Activated CD8-positive, alpha-beta memory T cell treated with anti-CD3 and anti-CD28 coated beads, Interleukin-2, amount 50 U/mL, for 1 hour (primary cell): Measurements from ENCODE around the gene PNPLA7.

Experiments used
- DNase-seq: peaks from one replicate; pipeline ENCODE4 v3.0.0-alpha.2; 2020; ENCODE audit errors: extremely low read depth

The PNPLA7 gene

DNA sequence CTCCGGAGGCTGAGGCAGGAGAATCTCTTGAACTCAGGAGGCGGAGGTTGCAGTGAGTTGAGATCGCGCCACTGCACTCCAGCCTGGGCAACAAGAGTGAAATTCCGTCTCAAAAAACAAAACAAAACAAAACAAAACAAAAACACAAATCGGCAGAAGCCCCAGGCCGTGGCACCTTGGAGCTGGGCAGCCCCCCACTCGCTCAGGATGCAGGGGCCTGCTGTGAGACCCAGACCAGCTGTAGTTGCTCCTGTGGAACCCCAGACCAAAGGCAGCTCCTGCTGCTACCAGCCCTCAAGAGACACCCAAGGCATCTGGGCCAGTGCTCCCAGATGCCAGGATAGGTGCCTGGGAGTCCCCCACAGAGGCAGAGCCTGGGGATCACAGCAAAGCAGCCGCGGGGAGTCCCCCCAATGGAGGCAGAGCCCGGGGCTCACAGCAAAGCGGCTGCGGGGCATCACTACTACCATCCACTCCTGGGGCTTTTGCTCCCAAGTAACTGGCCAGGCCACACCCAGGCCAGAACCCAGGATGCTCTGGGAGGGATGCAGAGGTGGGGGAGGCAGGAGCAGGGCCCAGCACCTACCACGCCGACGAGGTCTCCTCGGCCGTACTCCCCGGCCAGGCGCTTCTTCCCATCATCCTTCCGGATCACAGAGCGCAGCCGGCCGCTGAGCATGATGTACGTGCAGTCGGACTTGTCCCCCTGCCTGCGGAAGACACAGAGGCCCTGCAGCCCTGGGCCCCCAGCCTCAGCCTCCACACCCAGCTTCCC is 53.4 kb downstream of the PNPLA7 start:
- no peak for DNase-seq

DNA sequence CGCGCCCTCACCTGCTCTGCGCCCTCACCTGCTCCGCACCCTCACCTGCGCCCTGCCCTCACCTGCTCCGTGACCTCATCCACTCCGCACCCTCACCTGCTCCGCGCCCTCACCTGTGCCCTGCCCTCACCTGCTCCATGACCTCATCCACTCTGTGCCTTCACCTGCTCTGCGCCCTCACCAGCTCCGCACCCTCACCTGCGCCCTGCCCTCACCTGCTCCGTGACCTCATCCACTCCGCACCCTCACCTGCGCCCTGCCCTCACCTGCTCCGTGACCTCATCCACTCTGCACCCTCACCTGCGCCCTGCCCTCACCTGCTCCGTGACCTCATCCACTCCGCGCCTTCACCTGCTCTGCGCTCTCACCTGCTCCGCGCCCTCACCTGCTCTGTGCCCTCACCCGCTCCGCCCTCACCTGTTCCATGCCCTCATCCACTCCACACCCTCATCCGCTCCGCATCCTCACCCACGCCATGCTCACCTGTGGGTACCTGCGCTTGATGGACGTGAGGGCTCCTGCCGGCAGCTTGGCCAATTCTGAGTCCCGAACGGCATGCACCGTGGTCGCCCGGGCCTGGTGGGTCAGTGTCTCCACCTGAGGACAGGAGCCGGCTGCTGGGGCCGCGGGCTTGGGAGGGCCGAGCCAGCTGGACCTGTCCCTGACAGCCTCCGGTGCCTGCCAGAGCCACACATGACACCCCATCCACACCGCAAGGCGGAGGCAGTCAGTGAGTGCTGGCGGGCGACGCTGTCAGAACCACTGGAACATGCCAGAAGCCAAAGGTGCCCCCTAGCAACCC is 55.5 kb downstream of the PNPLA7 start:
- DNase-seq, result no peak

DNA sequence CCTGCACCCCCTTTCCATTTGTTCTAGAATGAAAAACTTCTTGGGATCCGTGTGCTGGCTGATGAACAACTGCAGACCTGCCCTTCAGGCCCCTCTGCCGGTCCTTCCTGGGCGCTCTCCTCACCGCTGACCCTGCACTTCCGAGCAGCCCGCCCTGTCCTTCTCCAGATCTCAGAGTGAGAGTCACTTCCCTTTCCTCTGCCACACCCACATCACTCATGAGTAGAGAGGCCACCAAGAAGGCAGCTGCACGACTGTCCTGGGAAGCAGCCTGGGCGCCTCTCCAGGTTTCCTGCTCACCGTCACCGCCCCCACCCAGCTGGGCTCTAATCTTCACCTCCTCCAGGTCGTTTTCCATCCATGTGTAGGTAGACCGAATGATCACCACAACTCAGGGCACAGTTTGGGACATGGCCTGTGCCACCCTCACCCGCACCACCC is 56.1 kb downstream of the PNPLA7 start:
- no peak for DNase-seq

DNA sequence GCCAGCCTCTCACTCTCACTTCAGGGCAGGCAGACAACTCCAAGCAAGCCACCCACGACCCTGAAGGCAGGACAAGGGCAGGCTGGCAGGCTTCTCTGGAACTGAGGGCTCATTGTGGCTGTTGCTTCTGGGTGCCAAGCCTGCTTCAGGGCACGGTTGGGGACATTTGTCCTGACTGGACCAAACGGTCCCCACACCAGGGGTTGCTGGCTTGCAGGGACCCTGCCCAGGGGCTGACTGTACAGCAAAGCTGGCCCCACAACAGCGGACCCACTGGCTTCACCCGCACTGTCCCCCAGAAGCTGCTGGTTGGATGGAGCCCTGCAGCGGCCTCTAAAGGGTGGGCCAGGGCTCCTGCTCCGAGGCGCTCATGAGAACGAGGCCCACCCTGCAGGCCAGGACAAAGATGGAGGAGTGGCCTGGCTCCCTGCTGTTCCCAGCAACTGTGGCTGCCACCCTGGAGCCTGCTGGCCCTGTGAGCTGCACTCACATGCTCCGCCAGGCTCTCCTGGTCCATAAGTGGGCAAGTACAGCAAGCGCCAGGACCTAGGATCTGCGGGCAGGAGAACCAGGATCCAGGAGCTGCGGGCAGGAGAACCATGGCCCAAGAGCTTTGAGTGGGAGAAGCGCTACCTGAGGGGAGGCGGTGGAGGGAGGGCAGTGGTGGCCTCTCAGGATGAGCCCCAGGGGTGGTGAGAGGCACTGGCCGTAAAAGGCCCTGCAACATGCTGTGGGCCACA is 56.7 kb downstream of the PNPLA7 start:
- DNase-seq, result no peak

GRCh38 chr9:137492464-137493363 is 57.5 kb downstream of the PNPLA7 start:
- no peak for DNase-seq

DNA sequence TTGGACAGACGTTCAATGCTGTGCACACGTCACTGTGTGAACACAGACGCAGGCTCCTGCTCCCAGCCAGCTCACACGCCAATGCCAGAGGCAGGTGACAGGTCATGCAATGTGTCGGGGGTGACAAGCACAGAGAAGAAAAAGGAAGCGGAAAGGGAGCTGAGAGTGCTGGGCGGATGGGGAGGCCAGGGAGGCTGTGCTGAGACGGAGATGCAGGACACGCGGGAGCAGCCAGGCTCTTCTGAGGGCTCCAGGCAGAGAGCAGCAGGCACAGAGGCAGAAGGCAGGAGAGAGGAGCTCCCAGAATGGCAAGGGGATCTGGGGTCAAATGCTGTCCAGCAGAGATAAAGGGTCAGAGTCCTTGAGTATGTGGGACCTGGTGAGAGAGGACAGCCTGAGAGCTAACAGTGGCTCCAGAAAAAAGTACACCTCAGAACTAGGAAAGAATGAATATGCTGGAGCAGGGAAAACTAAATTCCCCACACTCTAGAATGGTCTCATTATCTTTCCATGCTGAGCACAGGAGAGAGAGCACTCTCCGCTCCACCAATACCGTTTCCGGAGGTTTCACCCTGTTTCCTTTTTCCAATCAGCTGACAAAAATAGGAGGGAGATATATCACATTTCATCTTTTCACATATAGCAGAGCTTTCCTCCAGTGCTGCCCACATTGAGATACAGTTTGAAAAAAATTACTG is 58.3 kb downstream of the PNPLA7 start:
- no peak for DNase-seq

GRCh38 chr9:137490532-137491186 is 59.5 kb downstream of the PNPLA7 start:
- DNase-seq, result no peak

GRCh38 chr9:137488906-137489305 is 61.3 kb downstream of the PNPLA7 start:
- no peak for DNase-seq

GRCh38 chr9:137488327-137488653 is 61.9 kb downstream of the PNPLA7 start:
- no peak for DNase-seq

DNA sequence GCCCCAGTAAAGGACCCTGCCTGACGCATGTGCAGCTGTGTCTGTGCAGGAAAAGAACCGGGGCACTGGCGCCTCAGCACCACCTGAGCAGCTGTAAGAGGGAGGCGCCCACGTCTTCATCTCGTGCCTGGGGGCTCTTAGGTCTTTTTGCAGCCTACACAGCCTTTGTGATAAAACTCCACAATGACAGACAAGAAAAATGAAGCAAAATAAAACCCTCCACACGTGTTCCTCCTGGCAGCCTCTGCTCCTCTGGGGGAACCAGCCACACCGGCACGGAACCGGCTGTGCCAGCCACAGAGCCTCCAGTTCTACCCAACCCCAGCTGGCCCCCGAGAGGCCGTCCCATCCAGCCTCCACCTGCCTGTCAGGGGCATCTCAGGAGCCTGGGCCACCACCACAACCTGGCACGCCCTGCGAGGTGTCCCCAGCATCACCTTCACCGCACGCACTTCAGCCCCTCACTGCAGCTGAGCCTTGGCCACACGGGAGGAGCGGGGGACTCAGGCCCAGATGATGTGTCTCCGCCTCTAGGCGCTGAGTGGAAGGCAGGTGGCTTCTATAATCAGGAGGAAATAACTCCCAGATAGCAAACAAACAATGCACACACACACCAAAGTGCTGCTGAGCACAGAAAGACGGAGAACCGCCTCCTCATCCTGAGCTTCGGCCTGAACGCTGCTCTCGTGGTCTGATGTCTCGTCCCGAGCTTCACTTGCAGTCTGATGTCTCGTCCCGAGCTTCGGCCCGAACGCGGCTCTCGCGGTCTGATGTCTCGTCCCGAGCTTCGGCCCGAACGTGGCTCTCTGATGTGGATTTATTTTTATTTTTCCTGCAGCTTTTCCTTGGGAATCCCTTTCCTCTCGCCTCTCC is 62.5 kb downstream of the PNPLA7 start:
- DNase-seq, result no peak

DNA sequence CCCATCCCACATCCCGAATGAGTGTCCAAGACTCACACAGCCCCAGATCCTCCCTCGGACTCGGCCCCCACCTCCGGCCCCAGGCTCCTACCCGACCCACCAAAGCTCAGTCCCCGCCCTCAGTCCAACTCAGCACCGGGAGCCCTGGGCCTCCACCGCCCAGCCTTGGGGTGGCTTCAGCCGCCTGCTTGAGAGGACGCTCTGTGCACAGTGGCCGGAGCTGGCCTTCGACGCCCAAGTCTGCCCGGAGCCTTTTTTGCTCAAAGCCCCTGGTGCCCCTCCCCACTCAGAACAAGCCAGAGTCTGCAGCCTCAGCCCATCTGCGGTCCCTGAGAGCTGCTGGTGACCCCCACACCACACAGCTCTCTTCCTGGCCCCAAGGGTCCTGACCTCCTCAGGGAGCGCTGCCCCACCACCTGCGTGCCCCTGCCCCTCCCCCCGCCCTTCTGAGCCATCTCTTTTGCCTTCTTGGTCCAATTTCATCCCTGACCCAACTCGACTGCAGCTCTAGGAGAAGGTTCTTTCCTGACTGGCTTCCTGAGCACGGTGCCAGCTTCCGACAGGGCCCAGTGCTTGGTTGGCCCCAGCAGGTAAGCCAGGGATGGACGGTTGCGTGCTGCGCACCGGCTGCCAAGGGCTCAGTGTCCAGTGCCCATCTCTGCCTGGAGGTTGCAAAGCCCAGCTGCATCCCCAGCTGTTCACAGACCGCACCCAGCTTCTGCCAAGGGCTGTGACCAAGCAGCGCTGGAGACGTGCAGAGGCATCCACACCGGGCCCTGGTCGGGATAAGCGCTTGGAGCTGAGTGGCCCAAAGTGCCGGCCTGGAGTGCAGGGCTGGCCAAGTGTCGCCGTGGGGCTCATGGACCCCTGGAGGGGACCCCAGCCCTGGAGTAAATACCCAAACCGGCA is 63.4 kb downstream of the PNPLA7 start:
- no peak for DNase-seq

DNA sequence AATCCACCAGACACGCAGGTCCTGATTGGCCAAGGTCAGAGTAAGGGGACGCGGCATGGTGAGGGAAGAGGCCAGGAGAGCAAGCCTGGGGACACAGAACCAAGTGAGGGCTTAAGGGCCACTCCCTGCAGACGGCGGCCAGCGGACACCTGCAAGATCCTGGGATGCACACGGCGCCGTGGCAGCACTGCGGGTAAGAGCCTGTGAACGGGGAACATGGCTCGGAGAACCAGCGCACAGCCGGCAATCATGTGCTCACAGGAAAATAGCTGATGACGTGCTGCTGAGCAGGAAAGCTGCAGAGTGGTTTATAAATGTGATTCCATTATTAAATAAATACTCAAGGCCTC is 64.1 kb downstream of the PNPLA7 start:
- DNase-seq, result no peak

DNA sequence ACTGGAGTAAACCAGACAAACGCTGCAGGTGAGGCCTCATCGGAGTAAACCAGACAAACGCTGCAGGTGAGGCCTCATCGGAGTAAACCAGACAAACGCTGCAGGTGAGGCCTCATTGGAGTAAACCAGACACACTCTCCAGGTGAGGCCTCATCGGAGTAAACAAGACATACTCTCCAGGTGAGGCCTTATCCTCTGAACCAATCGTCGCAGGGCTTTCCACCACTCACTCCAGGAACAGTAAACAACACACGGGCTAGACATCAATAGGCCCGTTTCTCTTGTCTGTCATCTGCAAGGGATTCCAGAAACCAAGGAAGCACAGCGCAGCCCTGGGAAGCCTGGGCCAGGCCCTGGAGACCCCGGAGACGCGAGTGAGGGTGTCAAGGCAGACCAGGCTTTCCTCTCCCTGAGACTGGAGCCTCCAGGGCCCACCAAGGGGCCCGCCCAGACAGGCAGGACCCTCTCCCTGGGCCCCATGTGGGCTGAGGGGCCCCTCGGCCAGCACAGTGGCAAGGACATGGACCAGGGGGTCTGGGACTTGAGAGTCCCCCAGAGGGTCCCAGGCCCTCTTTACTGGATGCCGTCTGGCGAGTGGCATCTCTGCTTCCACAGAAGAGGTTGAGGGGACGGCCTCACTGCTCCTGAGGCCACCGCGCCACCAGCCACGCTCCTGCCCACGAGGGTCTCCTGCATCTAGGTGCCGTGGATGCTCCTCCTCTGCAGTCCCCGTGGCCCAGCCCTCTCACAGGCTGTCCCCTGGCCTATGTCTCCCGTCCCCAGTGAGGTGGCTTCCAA is 64.7 kb downstream of the PNPLA7 start:
- DNase-seq, result no peak

DNA sequence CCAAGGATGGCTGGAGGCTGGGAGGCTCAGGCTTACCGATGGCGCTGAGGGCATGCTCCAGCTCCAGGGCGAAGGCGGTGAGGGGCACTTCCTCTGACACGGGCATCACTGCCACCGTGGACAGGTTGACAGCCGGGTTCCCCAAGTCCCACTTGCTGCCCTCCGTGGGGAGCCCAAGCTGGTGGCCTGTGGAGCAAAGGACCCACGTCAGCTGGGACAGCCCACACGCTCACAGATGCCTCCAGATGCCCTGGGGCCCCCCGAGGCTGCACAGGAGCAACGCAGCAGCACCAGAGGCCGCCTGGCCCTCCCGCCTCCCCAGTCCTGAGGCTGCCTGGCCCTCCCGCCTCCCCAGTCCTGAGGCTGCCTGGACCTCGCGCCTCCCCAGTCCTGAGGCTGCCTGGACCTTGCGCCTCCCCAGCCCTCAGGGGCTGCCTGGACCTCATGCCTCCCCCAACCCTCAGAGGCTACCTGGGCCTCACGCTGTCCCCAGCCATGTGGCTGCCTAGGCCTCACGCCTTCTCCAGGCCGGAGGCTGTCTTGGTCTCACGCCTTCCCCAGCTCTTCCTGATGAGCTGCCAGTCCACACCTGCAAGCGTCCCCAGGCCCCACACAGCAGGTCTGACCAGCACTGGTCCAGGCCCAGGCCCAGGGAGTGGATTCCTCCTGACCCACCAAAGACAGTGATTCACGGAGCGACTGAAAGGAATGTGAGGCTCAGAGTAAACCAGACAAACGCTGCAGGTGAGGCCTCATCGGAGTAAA is 65.5 kb downstream of the PNPLA7 start:
- DNase-seq, result no peak

DNA sequence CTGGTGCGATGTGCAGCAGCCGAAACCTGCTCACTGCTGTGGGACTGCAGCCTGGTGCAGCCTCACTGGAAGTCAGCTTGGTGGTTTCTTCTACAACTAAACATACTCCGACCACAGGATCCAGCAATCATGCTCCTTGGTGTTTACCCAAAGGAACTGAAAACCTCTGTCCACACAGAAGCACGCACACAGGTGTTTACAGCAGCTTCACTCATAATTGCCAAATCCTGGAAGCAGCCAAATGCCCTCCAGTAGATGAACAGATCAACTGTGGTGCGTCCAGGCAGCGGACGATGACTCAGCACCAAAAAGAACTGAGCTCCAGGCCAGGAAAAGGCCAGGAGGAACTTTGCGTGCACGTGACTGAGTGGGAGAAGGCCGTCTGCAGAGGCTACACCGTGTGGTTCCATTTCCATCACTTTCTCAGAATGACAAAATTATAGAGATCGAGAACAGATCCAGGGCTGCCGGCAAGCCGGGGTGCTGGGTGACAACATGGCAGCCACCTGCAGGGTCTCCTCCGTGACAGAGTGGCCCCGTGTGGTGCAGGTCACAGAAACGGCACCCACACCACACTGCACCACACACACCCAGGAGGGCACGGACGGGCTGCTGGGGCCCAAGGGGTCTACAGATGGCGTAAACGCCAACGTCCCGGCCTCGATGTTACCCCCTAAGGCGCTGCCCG is 68.0 kb downstream of the PNPLA7 start:
- DNase-seq, result no peak
